ENCODE measurements around the gene SLC19A3. TPM values are rescaled to one million over a fixed set of nuclear protein-coding genes. Genes with fewer than 3 reads are reported as not detected.

The SLC19A3 gene
- total and polyA plus RNA-seq, 2 experiments from 2014 or later: 3.5 to 9.1 TPM

GRCh38 chr2:227684258-227684657 lies 33.6 kb downstream of the SLC19A3 start (continued):
- TF ChIP-seq CTCF (conservative IDR thresholded peaks at IDR 0.05; ENCODE audit: low read depth in 2 of 2) (no peak), ZNF114 (CRISPR knock-in tag; IDR thresholded peaks at IDR 0.05) (no peak)

GRCh38 chr2:227677928-227678327 lies 39.9 kb downstream of the SLC19A3 start:
- H3K4me2 ChIP-seq: no peak overlapping the region
- H3K4me1 Mint-ChIP-seq: no peaks in the 10 kb centered on the region
- H3K9me2 ChIP-seq (ENCODE audit: insufficient read depth): no peaks in the 10 kb centered on the region
- H3K27ac Mint-ChIP-seq: no peak overlapping the region
- no peaks in the 10 kb centered on the region for H3K36me3 Mint-ChIP-seq (ENCODE audit: low read depth)
- no peaks in the 10 kb centered on the region for H3K4me1 ChIP-seq (ENCODE audit: insufficient read depth)
- H3K27me3 Mint-ChIP-seq (ENCODE audit: insufficient read depth, low read depth, poor library complexity): peaks cover 3% of the 10 kb centered on the region
- no peak for ATAC-seq
- H4K20me1 ChIP-seq (replicated peaks; ENCODE audit: insufficient read depth): no peaks in the 10 kb centered on the region
- H3K4me3 Mint-ChIP-seq: no peak overlapping the region
- H3K36me3 ChIP-seq (ENCODE audit: insufficient read depth): no peaks in the 10 kb centered on the region
- H3K9me3 Mint-ChIP-seq: no peaks in the 10 kb centered on the region
- no peak overlapping the region for H3K27ac ChIP-seq (ENCODE audit: low read depth)
- H3K4me3 ChIP-seq: no peak overlapping the region
- DNase-seq (ENCODE audit: low spot score): no peak
- H3F3A ChIP-seq (replicated peaks; ENCODE audit: low read depth): no peaks in the 10 kb centered on the region
- no peak overlapping the region for H2AFZ ChIP-seq
- H3K79me2 ChIP-seq (replicated peaks; ENCODE audit: insufficient read depth): no peaks in the 10 kb centered on the region
- H3K27me3 ChIP-seq (ENCODE audit: insufficient read depth): no peaks in the 10 kb centered on the region
- no peak for TF ChIP-seq CREB1 (CRISPR knock-in tag; IDR thresholded peaks at IDR 0.05; ENCODE audit: low read depth)
- TF ChIP-seq ZNF114 (CRISPR knock-in tag; IDR thresholded peaks at IDR 0.05): no peak
- no peak for TF ChIP-seq EZH2phosphoT487 (IDR thresholded peaks at IDR 0.05; ENCODE audit: unreplicated experiment)
- no peak for TF ChIP-seq STAT1 (IDR thresholded peaks at IDR 0.05; ENCODE audit: unreplicated experiment)
- no peak for TF ChIP-seq ETS1 (IDR thresholded peaks at IDR 0.05)
- no peak for TF ChIP-seq POLR2AphosphoS5 (IDR thresholded peaks at IDR 0.05; ENCODE audit: low read depth)
- no peak for TF ChIP-seq NANOG (IDR thresholded peaks at IDR 0.05; ENCODE audit: borderline replicate concordance)
- TF ChIP-seq ZNF462 (CRISPR knock-in tag; IDR thresholded peaks at IDR 0.05): no peak
- TF ChIP-seq EZH2 (IDR thresholded peaks at IDR 0.05; ENCODE audit: low read depth, unreplicated experiment): no peak
- no peak for TF ChIP-seq CTCF (conservative IDR thresholded peaks at IDR 0.05; ENCODE audit: low read depth in 2 of 2)
- no peak for TF ChIP-seq ZNF331 (CRISPR knock-in tag; IDR thresholded peaks at IDR 0.05; ENCODE audit: low read depth)
- no peak for TF ChIP-seq JUNB (IDR thresholded peaks at IDR 0.05; ENCODE audit: unreplicated experiment)
